DMS114 treated with DMSO at 0.1 percent for 48 hours (cell line): ENCODE results near the gene CCDC186.
"Not testable (repeated sequence)": the region's sequence is repeated elsewhere in the genome, so short reads cannot be mapped to it uniquely, and the experiment has no call there.

ENCODE experiments used
- DNase-seq: peaks from one replicate; lab custom pipeline; 2025; ENCODE audit not compliant: unreplicated experiment; lab: John Stamatoyannopoulos, UW

The CCDC186 gene

GRCh38 chr10:114174695-114175188 is 739 bp upstream of the CCDC186 start:
- no peak for DNase-seq

GRCh38 chr10:114173603-114173920 is 441 bp downstream of the CCDC186 start:
- no peak for DNase-seq

DNA sequence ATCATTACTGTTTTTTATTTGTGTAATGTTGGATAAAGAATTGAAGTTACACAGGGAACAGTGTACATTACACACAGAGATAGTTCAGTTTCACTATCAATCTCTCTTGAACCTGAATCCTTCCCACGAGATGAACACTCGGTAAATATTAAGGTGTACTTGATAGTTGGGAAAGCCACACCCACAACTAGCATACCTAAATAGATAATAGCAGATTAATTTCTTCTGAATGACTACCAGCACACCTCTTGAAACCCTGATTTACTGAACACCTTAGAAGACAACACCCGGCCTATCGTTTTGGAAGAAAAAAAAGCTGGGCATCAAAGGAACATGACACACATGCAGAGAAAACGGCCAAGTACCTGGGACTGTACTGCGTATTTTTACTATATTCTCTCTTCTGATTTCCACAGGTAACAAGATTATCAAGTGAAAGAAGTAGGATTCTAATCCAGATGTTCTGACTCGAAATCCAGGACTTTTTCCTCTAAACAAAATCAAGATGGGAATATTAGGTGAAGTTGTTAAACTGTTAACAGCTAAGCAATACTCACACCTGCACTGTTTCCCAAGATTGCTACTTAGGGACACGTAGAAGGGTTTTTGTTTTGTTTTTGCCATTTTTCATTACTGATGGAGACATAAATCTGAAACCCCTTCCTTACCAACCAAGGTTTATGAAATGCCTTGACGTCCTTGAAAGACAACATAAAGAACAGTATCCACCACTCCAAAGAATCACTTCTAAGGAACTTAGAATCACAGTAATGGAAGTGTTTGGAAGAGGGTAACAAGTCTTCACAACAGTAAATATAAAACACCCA is 1.0 kb downstream of the CCDC186 start:
- DNase-seq: no peak

- no peak for DNase-seq
Measured at GRCh38 chr10:114172216-114172615, 1.8 kb downstream of the CCDC186 start.

DNA sequence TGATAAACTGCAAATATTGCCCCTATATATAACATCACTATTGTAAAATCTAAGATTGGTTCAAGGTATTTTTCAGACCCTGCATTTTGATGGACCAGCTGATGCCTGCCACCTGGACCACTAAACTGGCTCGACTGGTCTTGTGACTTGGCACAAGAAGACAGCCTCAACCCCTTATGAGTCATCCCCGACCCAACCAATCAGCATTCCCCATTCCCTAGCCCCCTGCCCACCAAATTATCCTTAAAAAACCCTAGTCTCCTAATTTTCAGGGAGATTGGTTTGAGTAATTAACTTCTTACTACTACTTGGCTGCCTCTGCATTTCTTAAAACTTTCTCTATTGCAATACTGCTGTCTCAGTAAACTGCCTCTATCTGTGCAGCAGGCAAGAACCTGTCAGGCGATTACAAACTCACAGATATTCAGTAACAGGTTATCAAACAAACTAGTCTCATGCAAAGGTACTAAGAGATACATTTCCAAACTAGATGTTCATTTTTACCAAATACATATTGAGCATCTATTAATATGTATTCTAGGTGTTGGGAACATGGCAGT is 5.5 kb downstream of the CCDC186 start:
- DNase-seq: no peak

DNA sequence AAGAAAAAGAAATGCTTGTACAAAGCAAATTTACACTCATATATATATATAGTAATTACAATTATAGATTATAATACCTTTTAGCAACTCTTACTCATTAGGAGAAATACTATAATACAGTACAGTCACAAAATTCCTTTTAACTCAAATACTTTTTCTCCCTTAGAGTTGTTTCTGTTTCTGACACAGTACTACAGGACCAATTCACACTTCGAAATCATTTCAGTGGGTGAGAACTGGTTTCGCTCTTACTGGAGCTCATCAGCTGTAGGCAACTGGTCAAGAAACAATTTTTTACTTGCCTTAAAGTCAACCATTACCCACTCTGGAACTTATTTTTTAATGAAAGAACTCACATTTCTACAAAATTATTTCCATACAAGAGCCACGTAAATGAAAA is 6.0 kb downstream of the CCDC186 start:
- DNase-seq: no peak

DNA sequence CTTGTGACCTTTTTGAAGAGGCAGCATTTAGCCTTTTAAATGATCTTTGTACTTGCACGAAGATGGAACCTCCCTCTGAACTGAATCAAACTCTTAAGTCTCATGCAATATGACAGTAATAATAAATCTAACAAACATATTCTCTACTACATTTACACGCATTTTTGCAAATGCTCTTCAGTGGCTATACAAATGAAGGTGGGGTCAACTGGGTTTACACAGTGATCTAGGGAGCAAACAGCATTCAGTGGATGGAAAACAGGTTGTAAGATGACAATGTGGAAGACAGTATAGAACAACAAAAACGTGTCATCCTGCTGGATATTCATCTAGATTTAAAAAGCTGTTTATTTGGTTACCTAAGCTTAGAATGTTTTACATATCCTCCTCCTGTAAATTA is 7.5 kb downstream of the CCDC186 start:
- no peak for DNase-seq

DNA sequence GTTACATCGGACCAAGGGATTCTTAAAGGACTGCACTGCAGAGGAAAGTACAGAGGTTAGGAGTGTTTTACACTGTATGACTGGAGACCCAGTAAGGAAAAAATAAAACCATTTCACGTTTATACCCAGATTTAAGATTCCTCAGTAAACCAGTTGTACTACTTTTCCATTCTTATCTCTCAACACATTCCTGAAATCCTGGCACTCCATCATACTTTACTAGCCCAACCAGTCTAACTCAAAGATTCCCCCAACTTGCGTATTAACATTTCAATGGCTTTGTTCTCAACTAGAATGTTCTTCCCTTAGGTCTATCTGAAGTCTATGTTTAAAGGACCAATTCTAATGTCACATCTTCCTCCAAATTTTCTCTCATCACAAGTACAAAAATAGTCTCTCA is 8.0 kb downstream of the CCDC186 start:
- no peak for DNase-seq

DNA sequence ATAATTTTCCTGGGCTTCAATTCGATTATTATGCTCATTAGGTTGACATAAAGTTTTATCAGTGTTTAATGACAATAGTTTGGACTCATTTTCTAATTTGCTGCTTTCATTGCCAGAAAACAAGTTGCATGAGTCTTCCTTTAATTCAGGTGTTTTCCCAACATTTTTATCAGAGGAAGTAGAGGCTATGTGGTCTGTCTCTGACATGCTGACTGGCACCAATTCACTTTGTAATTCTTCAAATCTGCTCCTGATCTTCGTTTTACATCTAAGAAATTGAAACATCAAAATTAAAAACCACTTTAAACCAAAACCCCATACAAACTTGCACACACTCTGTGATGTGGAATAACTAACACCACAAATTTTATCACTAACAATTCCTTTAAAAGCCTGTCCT is 10.9 kb downstream of the CCDC186 start:
- no peak for DNase-seq

GRCh38 chr10:114157912-114158311 is 16.1 kb downstream of the CCDC186 start:
- no peak for DNase-seq

DNA sequence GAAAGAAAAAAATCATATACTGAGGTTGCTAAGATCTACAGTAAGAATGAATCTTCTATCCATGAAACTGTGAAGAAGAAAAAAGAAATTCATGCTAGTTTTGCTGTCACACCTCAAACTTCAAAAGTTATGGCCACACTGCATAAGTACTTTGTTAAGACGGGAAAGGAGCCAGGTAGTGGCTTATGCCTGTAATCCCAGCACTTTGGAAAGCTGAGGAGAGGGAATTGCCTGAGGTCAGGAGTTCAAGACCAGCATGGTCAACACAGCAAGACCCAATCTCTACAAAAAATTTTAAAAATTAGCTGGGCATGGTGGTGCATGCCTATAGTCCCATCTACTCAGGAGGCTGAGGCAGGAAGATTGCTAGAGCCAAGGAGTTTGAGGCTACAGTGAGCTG is 22.1 kb downstream of the CCDC186 start:
- no peak for DNase-seq

DNA sequence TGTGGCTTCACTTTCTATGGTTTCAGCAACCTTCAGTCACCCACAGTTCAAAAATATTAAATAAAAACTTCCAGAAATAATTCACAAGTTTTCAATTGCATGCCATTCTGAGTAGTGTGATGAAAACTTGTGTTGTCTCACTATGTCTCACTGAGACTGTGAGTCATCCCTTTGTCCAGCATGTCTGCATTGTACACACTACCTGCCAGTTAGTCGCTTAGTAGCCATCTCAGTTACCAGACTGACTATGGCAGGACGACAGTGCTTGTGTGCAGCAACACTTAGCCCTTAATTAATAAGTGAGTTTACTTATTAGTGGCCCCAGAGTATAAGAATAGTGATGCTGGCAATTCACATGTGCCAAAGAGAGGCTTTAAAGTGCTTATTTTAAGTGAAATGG is 22.5 kb downstream of the CCDC186 start:
- DNase-seq: no peak

DNA sequence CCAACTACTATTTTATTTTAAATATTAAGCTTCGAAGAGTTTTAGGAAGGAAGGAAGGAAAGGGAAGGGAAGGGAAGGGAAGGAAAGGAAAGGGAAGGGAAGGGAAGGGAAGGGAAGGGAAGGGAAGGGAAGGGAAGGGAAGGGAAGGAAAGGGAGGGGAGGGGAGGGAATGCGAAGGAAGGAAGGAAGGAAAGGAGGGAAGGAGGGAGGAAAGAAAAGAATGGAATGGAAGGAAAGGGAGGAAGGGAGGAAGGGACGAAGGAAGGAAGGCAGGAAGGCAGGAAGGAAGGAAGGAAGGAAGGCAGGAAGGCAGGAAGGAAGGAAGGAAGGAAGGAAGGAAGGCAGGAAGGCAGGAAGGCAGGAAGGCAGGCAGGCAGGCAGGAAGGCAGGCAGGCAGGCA is 24.5 kb downstream of the CCDC186 start:
- DNase-seq: not testable (repeated sequence)

GRCh38 chr10:114143160-114143559 is 30.8 kb downstream of the CCDC186 start:
- no peak for DNase-seq

DNA sequence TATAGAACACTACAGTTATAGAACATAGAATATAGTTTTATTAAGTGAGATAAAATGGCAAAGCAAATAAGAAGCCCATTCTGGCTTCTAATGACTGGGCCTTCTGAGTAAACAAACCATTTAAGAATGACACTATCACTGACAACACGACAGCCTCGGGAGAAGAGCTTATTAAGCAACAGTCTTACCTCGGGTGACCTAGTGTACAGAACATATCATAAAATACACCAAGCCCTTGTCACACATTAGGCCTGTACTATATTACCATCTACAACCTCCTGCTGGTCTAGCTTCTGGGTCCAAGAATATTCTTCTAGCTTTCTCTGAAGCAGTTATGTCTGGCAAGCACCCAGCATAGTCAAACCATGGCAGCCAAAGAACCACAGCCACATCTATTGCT is 32.0 kb downstream of the CCDC186 start:
- DNase-seq: no peak

GRCh38 chr10:114140827-114141226 is 33.2 kb downstream of the CCDC186 start:
- not testable (repeated sequence) for DNase-seq

- DNase-seq: no peak
Measured at GRCh38 chr10:114140036-114140435, 34.0 kb downstream of the CCDC186 start.

- DNase-seq: no peak
Measured at GRCh38 chr10:114138581-114138980, 35.4 kb downstream of the CCDC186 start.

DNA sequence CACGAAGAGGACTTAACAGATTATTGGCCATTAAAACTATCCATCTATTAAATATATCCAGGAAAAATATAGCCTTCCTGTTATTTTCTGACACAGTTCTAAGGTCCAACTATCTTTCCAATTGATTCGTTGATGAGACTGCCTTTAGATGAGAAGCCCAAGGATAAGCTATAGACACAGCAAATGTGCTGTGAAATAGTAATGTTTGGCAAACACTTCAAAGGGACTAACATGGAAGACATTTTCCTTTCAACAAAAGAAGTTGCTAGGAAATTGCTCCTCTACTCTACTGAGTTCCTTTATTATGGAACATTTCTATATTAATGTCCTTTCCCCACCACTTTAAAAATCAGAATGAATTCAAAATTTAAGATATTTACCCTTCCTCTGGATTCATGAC is 38.5 kb downstream of the CCDC186 start:
- DNase-seq: no peak

DNA sequence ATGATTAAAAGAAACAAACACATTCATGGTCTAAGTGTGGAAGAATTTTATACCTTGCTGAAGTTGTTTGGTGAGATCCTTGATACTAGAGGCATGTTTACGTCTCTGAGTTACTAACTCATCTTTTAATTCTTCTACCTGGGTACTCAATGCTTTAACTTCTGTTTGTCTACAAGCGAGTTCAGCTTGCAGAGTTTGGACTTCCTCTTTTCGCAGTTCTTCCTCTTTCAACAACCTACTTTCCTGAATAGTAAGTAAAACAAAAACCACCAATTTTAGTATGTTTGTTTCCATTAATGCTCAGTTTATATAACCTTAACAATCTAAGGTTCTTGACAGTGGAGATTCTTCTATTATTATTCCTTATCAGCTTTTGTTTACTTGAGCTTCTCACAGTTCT is 42.9 kb downstream of the CCDC186 start:
- DNase-seq: no peak

DNA sequence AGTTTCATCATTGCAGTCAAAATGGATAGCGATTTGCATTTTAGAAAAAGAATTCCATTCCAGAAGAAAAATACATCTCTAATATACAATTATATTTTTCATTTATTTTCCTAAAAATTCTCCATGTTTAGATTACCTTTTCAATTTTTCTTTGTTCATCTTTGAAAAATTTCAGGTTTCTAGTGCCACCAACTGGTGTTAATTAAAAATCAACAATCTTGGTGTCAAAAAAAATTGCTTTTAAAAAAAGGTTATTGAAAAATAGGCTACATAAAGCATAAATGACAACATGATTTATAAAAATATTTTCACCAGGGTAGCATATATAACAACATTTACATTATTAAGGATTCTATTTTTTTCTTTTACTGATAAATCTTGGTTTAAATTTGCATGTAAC is 53.0 kb downstream of the CCDC186 start:
- DNase-seq: no peak

- no peak for DNase-seq
Measured at GRCh38 chr10:114118514-114118913, 55.5 kb downstream of the CCDC186 start.

DNA sequence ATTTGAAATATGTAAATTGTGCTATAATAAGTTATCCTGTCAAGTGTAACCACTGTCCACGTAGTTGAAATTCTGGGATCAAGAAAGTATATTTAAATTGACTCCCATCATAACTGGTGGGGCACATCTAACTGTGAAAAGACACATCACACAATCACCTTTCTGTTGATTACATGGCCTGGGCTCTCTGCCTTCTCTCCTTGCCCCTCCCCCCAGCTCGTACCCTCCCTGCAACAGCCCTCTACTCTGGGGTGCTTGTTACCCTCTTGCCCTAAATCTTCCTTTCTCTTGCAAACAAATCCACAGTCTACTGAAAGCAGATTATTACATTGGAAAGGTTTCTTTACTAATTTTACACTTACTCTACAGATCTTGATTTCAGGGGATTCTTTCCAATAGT is 56.3 kb downstream of the CCDC186 start:
- no peak for DNase-seq
